GM12872 (cell line): ENCODE data around the gene PPP1CA.

Source experiments
- CTCF ChIP-seq: IDR thresholded peaks from 3 replicates; pipeline ENCODE4 v1.5.1; 2011; ENCODE audit warnings: low read depth, mild to moderate bottlenecking, low read length, moderate library complexity; ENCODE audit not compliant: insufficient read depth

Gene PPP1CA

GRCh38 chr11:67376063-67376820, 25.4 kb downstream of the PPP1CA start:
- TF ChIP-seq CTCF: no peak

- no peak for TF ChIP-seq CTCF
These were observed 26.2 kb downstream of the PPP1CA start for GRCh38 chr11:67375320-67376055.

- TF ChIP-seq CTCF: no peak
These were observed 26.9 kb downstream of the PPP1CA start for GRCh38 chr11:67374571-67375281.

GRCh38 chr11:67373648-67374570, 27.7 kb downstream of the PPP1CA start:
- peak; percentile 72 for TF ChIP-seq CTCF

- TF ChIP-seq CTCF: no peak
These were observed 28.5 kb downstream of the PPP1CA start, which contains the start of gene CLCF1 for GRCh38 chr11:67372993-67373647. Gene CLCF1, minus strand, starts transcription at chr11:67373598. Its CDS starts 59 bp downstream, at chr11:67373539.

- no peak for TF ChIP-seq CTCF
These were observed 29.2 kb downstream of the PPP1CA start for GRCh38 chr11:67372321-67372992.
